Heart right ventricle (tissue), 16 donors: ENCODE results near the gene UTP18. TPM values are rescaled to one million over a fixed set of nuclear protein-coding genes. Genes with fewer than 3 reads are reported as not detected.
"Not testable (repeated sequence)": the region's sequence is repeated elsewhere in the genome, so short reads cannot be mapped to it uniquely, and the experiment has no call there.

Experiments
- ATAC-seq, 8 donors: fragments of 200-7000 bp; cut with Tn5 transposase; one replicate each; pipeline ENCODE4 v1.9.1; 2020; ENCODE audit warnings: mild to moderate bottlenecking in 8 of 8, moderate library complexity in 8 of 8, moderate number of reproducible peaks in 1 of 8
- DNase-seq, 2 donors: peaks; one replicate each; pipeline ENCODE4 v3.0.0-alpha.2; 2020
- H3K27ac ChIP-seq, 10 donors: fragments of 200-600 bp; sonication (generic) in 2 of 10; one replicate each; pipeline versions ENCODE4 v1.5.0 to v1.8.0; 2020 to 2022; ENCODE audit warnings: mild to moderate bottlenecking in 3 of 10
- H3K27me3 ChIP-seq, 7 donors: fragments of 200-600 bp; one replicate each; pipeline ENCODE4 v1.8.0; 2021 to 2022; ENCODE audit warnings: mild to moderate bottlenecking in 2 of 7
- H3K36me3 ChIP-seq, 9 donors: fragments of 200-600 bp; sonication (generic) in 1 of 9; one replicate each; pipeline versions ENCODE4 v1.5.0 to v1.8.0; 2020 to 2022; ENCODE audit warnings: mild to moderate bottlenecking in 2 of 9
- H3K4me1 ChIP-seq, 9 donors: fragments of 200-600 bp; sonication (generic) in 1 of 9; one replicate each; pipeline versions ENCODE4 v1.5.0 to v1.8.0; 2020 to 2022; ENCODE audit warnings: mild to moderate bottlenecking in 4 of 9
- H3K4me3 ChIP-seq, 10 donors: fragments of 200-600 bp; sonication (generic) in 2 of 10; one replicate each; pipeline versions ENCODE4 v1.5.0 to v1.8.0; 2020 to 2022; ENCODE audit warnings: mild to moderate bottlenecking in 7 of 10, moderate library complexity in 2 of 10
- H3K9me3 ChIP-seq, 11 donors: fragments of 200-600 bp in 10 of 11; sonication (generic) in 2 of 11; one replicate each; pipeline versions ENCODE4 v1.5.0 to v1.8.0; 2013 to 2022; ENCODE audit warnings: mild to moderate bottlenecking in 2 of 11, control low read depth in 1 of 11, moderate library complexity in 1 of 11
- CTCF ChIP-seq, 9 donors: fragments of 200-600 bp; sonication (generic) in 2 of 9; IDR thresholded peaks; one replicate each; pipeline versions ENCODE4 v1.5.0 to v1.8.0; 2021 to 2022; ENCODE audit warnings: antibody characterized with exemption in 9 of 9, mild to moderate bottlenecking in 5 of 9, moderate library complexity in 1 of 9
- WGBS, 2 donors: extraction: QIAGEN DNeasy Blood & Tissue Kit; methylation state at CpG; one replicate each; pipeline ENCODE4 v1.1.7; 2013; ENCODE audit warnings: inconsistent platforms in 1 of 2; 5-methylcytosine and 5-hydroxymethylcytosine counted together
- intact Hi-C, 10 donors: fragments of 100-400 bp; cut with DNase I; formaldehyde crosslinking; loops; one replicate each; pipeline versions ENCODE4 v1.11.1 to v1.14.2; 2022
- polyA plus RNA-seq, 2 donors: library from polyadenylated mRNA; stranded (reverse); fragments of 200-250 nt; gene quantifications; one replicate each; pipeline ENCODE4 v1.2.3, GENCODE V29; 2013
- total RNA-seq, 10 donors: library from RNA; stranded (reverse); fragmentation: NEBNext Ultra II Directional in 3 of 10; extraction: Animal tissue kit (Norgen Biotek cat#: 25700) in 3 of 10; gene quantifications; one replicate each; pipeline versions ENCODE4 v1.2.1 to v1.2.4, GENCODE V29; 2021 to 2023
- donor health status: Arrhythmogenic right ventricular cardiomyopathy.
- donor health status: ischemic (EF 13 %, LVEDD 7.1; RV severe dilation, severe dysfunction).
- donor health status: healthy with polysubstance abuse.
- donor health status: DM: no; HTN: yes; CAD: no.
- donor health status: DM: no; HTN: no; CAD: no.
- donor health status: ischemic (EF 25% LVEDD 6.9; RV normal size, moderate dysfunction).
- donor health status: ischemic (EF 25% LVEDD 5.7; RV mildly dilated, moderate dysfunction).
- donor health status: healthy.
- donor health status: DM: yes; HTN: yes; CAD: no.
- donor health status: Ischemic cardiomyopathy.
- donor health status: ischemic (EF 35%, LVEDD 5.7; RV mildly dilated, moderate dysfunction).
- donor health status: nonischemic (EF 11% LVEDD 7.7; RV severe dilation, severe dysfunction).
- donor health status: DM: yes; HTN: yes; CAD: no.
- donor health status: PGD.
- donor health status: ischemic (EF 29% LVEDD 5.4; RV normal size, mild dysfunction).
- donor health status: nonischemic (EF 23%, LVEDD 6.1; RV moderate dilation, normal function).

UTP18 gene
- total and polyA plus RNA-seq, 12 donors = 4.8 to 13.4 (median 8.1) TPM

GRCh38 chr17:51259564-51260236 is 646 bp upstream of the UTP18 start, which contains the start of gene MBTD1:
TSS of gene MBTD1 (minus strand) at chr17:51260049. CDS start at chr17:51225161, 34,888 bp downstream.
- TF ChIP-seq CTCF (IDR thresholded peaks at IDR 0.05) = no peak
- peaks cover 2 to 79% (median 59%) of the 10 kb centered on the region in 9 donors for H3K4me1 ChIP-seq
- H3K4me3 ChIP-seq = peak within 1 kb of the TSS; percentile 62 to 98 (median 92)
- H3K9me3 ChIP-seq = no peaks in the 10 kb centered on the region
- ATAC-seq (peak; percentile 92 to 97 (median 96)), DNase-seq (peak; percentile 95 to 97)
- H3K27me3 ChIP-seq = no peaks in the 10 kb centered on the region
- WGBS, 2 donors = 0 to 1% methylated on average over 42 of the region's 42 CpGs
- intact Hi-C loops = loop anchor here in 1 of 10 donors (5.0 kb wide), 1 partner anchor 92 kb away; the partner anchor contains the start of gene NME2
- peaks cover 0 to 53% (median 6%) of the 10 kb centered on the region in 9 donors for H3K36me3 ChIP-seq
- H3K27ac ChIP-seq = peak within 1 kb of the TSS; percentile 88 to 98 (median 95)

- ATAC-seq (peak in 1 of 8 donors; percentile 0), DNase-seq (peak in 1 of 2 donors; percentile 46)
- intact Hi-C loops = loop anchor here in 1 of 10 donors (5.0 kb wide), 1 partner anchor 94 kb away; the partner anchor contains the start of gene NME2
- WGBS, 2 donors = 8 to 10% methylated on average over 32 to 42 of the region's 42 CpGs
- no peaks in the 10 kb centered on the region for H3K9me3 ChIP-seq
- no peaks in the 10 kb centered on the region for H3K27me3 ChIP-seq
- H3K4me1 ChIP-seq = peaks cover 2 to 65% (median 46%) of the 10 kb centered on the region in 9 donors
- H3K4me3 ChIP-seq = peak overlapping the region; percentile 62 to 98 (median 92)
- H3K36me3 ChIP-seq = peaks cover 0 to 53% (median 6%) of the 10 kb centered on the region in 9 donors
- no peak for TF ChIP-seq CTCF (IDR thresholded peaks at IDR 0.05)
- H3K27ac ChIP-seq = peak overlapping the region; percentile 88 to 98 (median 95)
Observed at GRCh38 chr17:51261024-51261963, 948 bp downstream of the UTP18 start.

GRCh38 chr17:51263006-51263405 is 2.7 kb downstream of the UTP18 start:
- peaks cover 0 to 58% (median 22%) of the 10 kb centered on the region in 9 donors for H3K36me3 ChIP-seq
- no peaks in the 10 kb centered on the region for H3K27me3 ChIP-seq
- TF ChIP-seq CTCF (IDR thresholded peaks at IDR 0.05) = no peak
- 91 to 94% methylated on average over 3 of the region's 3 CpGs for WGBS, 2 donors
- peak overlapping the region in 1 of 10 donors; percentile 95 for H3K27ac ChIP-seq
- no peaks in the 10 kb centered on the region for H3K9me3 ChIP-seq
- DNase-seq (no peak), ATAC-seq (no peak)
- intact Hi-C loops = loop anchor here in 1 of 10 donors (5.0 kb wide), 1 partner anchor 96 kb away; the partner anchor contains the start of gene NME2
- H3K4me1 ChIP-seq = peaks cover 2 to 49% (median 29%) of the 10 kb centered on the region in 9 donors
- no peak overlapping the region for H3K4me3 ChIP-seq

- WGBS, 2 donors = 74 to 100% methylated on average over 4 of the region's 4 CpGs
- not testable (repeated sequence) for DNase-seq, H3K27me3 ChIP-seq, H3K9me3 ChIP-seq, ATAC-seq, H3K27ac ChIP-seq, H3K4me3 ChIP-seq
- intact Hi-C loops = loop anchor here in 1 of 10 donors (5.0 kb wide), 1 partner anchor 97 kb away; the partner anchor contains the start of gene NME2
- H3K4me1 ChIP-seq = peaks cover 2 to 36% (median 16%) of the 10 kb centered on the region in 9 donors
- peaks cover 0 to 68% (median 23%) of the 10 kb centered on the region in 9 donors for H3K36me3 ChIP-seq
Observed at GRCh38 chr17:51264466-51264865, 4.1 kb downstream of the UTP18 start.
